Activated gamma-delta T cell treated with anti-CD3 and anti-CD28 coated beads, Interleukin-2, amount 50 U/mL, for 16 hours (primary cell): ENCODE measurements around the gene NT5C2.
"Not testable (repeated sequence)": the region's sequence is repeated elsewhere in the genome, so short reads cannot be mapped to it uniquely, and the experiment has no call there.

Experiments
- DNase-seq: peaks from one replicate; pipeline ENCODE4 v3.0.0-alpha.2; 2020; ENCODE audit warnings: low read depth

NT5C2 gene

GRCh38 chr10:103157246-103157645 lies 35.8 kb downstream of the NT5C2 start:
- no peak for DNase-seq

- no peak for DNase-seq
These were observed 37.5 kb downstream of the NT5C2 start for GRCh38 chr10:103155471-103156085.

GRCh38 chr10:103154521-103155299 lies 38.4 kb downstream of the NT5C2 start:
- no peak for DNase-seq

GRCh38 chr10:103153302-103154197 lies 39.5 kb downstream of the NT5C2 start:
- DNase-seq = no peak

- no peak for DNase-seq
These were observed 43.0 kb downstream of the NT5C2 start for GRCh38 chr10:103149991-103150622.

- DNase-seq = no peak
These were observed 45.4 kb downstream of the NT5C2 start for GRCh38 chr10:103147645-103148044.

GRCh38 chr10:103145860-103146466 lies 47.1 kb downstream of the NT5C2 start:
- no peak for DNase-seq

GRCh38 chr10:103145046-103145445 lies 48.0 kb downstream of the NT5C2 start:
- no peak for DNase-seq

- no peak for DNase-seq
These were observed 49.0 kb downstream of the NT5C2 start for GRCh38 chr10:103144041-103144440.

GRCh38 chr10:103143641-103144040 lies 49.4 kb downstream of the NT5C2 start:
- not testable (repeated sequence) for DNase-seq

- no peak for DNase-seq
These were observed 51.1 kb downstream of the NT5C2 start for GRCh38 chr10:103141950-103142349.

- DNase-seq = no peak
These were observed 52.6 kb downstream of the NT5C2 start for GRCh38 chr10:103140469-103140868.

GRCh38 chr10:103139803-103140202 lies 53.3 kb downstream of the NT5C2 start:
- no peak for DNase-seq

- not testable (repeated sequence) for DNase-seq
These were observed 57.9 kb downstream of the NT5C2 start for GRCh38 chr10:103135168-103135567.

GRCh38 chr10:103130910-103131309 lies 62.2 kb downstream of the NT5C2 start:
- no peak for DNase-seq

- not testable (repeated sequence) for DNase-seq
These were observed 62.9 kb downstream of the NT5C2 start for GRCh38 chr10:103130180-103130579.

- DNase-seq = no peak
These were observed 65.8 kb downstream of the NT5C2 start for GRCh38 chr10:103127241-103127640.

GRCh38 chr10:103125323-103126267 lies 67.5 kb downstream of the NT5C2 start:
- DNase-seq = no peak

GRCh38 chr10:103124420-103125096 lies 68.5 kb downstream of the NT5C2 start:
- DNase-seq = no peak
